A673 (cell line): ENCODE results near the gene POU2AF2. TPM values are rescaled to one million over a fixed set of nuclear protein-coding genes. Genes with fewer than 3 reads are reported as not detected.

Experiments used
- BruUV-seq: library from RNA; stranded (reverse); fragments of 400-500 nt; replicated peaks from 2 replicates; lab custom pipeline; 2021; lab: Mats Ljungman, UMichigan
- CTCF ChIA-PET: fragments of 300-600 bp; sonication (Branson Sonifier 250); formaldehyde crosslinking; loops from one replicate; lab custom pipeline; 2022; ENCODE audit warnings: antibody characterized with exemption; lab: Charles Lee
- POLR2A ChIA-PET: fragments of 300-600 bp; sonication (Branson Sonifier 250); formaldehyde crosslinking; loops from one replicate; lab custom pipeline; 2022; ENCODE audit warnings: antibody characterized with exemption; ENCODE audit not compliant: low non-redundant PET; lab: Charles Lee
- DNase-seq: peaks from one replicate; pipeline ENCODE4 v3.0.0-alpha.2; 2015; ENCODE audit warnings: low spot score
- H3K27ac ChIP-seq: fragments of 200-600 bp; sonication (generic); 2 replicates; pipeline ENCODE4 v1.5.1; 2016; ENCODE audit warnings: mixed run types, low read depth, mild to moderate bottlenecking, mixed read lengths, antibody characterized with exemption, low read length; ENCODE audit not compliant: poor library complexity, severe bottlenecking
- H3K27me3 ChIP-seq: fragments of 200-600 bp; sonication (generic); replicated peaks from 2 replicates; pipeline ENCODE4 v1.6.1; 2017; ENCODE audit warnings: mixed run types, low read depth, mild to moderate bottlenecking, mixed read lengths, antibody characterized with exemption, low read length; ENCODE audit not compliant: insufficient read depth, poor library complexity
- H3K36me3 ChIP-seq: fragments of 200-600 bp; sonication (generic); 2 replicates; pipeline ENCODE4 v1.6.1; 2016; ENCODE audit warnings: mixed run types, mild to moderate bottlenecking, mixed read lengths, antibody characterized with exemption, low read length; ENCODE audit not compliant: insufficient read depth, poor library complexity, severe bottlenecking
- H3K4me1 ChIP-seq: fragments of 200-600 bp; sonication (generic); 2 replicates; pipeline ENCODE4 v1.6.1; 2017; ENCODE audit warnings: mixed run types, mild to moderate bottlenecking, mixed read lengths, antibody characterized with exemption, low read length; ENCODE audit not compliant: insufficient read depth, poor library complexity, severe bottlenecking
- H3K4me3 ChIP-seq: fragments of 200-600 bp; sonication (generic); 2 replicates; pipeline ENCODE4 v1.5.1; 2016; ENCODE audit warnings: low read depth, mixed run types, mild to moderate bottlenecking, mixed read lengths, low read length; ENCODE audit not compliant: poor library complexity, severe bottlenecking
- H3K9me3 ChIP-seq: fragments of 200-600 bp; sonication (generic); 2 replicates; pipeline ENCODE4 v1.6.1; 2016; ENCODE audit warnings: mixed run types, low read depth, mild to moderate bottlenecking, mixed read lengths, antibody characterized with exemption, low read length; ENCODE audit not compliant: poor library complexity, severe bottlenecking
- EZH2 ChIP-seq: fragments of 200-600 bp; sonication (generic); IDR thresholded peaks from 2 replicates; pipeline ENCODE4 v1.6.1; 2017; ENCODE audit warnings: borderline replicate concordance, low read depth, mild to moderate bottlenecking, mixed read lengths, antibody characterized with exemption, low read length; ENCODE audit not compliant: poor library complexity, severe bottlenecking
- intact Hi-C: fragments of 100-400 bp; cut with micrococcal nuclease; formaldehyde crosslinking; loops from one replicate; pipeline ENCODE4 v1.10.0; 2022; ENCODE audit not compliant: unreplicated experiment
- total RNA-seq: library from RNA; stranded (reverse); gene quantifications from 2 replicates; pipeline ENCODE4 v1.2.3, GENCODE V29; 2021
- TF ChIP-seq, protein P1 (sequence below): fragments of 300-800, 200-600 bp; sonication (generic); conservative IDR thresholded peaks from 2 replicates; pipeline ENCODE4 v1.5.1; 2017; ENCODE audit warnings: low read depth, mild to moderate bottlenecking, antibody characterized with exemption, low read length, moderate library complexity, mixed read lengths

The POU2AF2 gene
- total RNA-seq, 1 experiment from 2014 or later: not detected

GRCh38 chr11:111205632-111206385 is 39.7 kb upstream of the POU2AF2 start:
- intact Hi-C loops: no loop called here
- Histone ChIP-seq H3K9me3 (no peaks in the 10 kb centered on the region), H3K4me3 (no peak overlapping the region), H3K36me3 (no peaks in the 10 kb centered on the region), H3K27ac (no peak overlapping the region), H3K4me1 (no peaks in the 10 kb centered on the region), H3K27me3 (no peaks in the 10 kb centered on the region)
- no TSS peak for BruUV-seq
- POLR2A ChIA-PET: no interaction called here
- TF ChIP-seq, protein P1, sequence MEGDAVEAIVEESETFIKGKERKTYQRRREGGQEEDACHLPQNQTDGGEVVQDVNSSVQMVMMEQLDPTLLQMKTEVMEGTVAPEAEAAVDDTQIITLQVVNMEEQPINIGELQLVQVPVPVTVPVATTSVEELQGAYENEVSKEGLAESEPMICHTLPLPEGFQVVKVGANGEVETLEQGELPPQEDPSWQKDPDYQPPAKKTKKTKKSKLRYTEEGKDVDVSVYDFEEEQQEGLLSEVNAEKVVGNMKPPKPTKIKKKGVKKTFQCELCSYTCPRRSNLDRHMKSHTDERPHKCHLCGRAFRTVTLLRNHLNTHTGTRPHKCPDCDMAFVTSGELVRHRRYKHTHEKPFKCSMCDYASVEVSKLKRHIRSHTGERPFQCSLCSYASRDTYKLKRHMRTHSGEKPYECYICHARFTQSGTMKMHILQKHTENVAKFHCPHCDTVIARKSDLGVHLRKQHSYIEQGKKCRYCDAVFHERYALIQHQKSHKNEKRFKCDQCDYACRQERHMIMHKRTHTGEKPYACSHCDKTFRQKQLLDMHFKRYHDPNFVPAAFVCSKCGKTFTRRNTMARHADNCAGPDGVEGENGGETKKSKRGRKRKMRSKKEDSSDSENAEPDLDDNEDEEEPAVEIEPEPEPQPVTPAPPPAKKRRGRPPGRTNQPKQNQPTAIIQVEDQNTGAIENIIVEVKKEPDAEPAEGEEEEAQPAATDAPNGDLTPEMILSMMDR: no peak
- DNase-seq: no peak
- CTCF ChIA-PET: no interaction called here

GRCh38 chr11:111206472-111206871 is 39.1 kb upstream of the POU2AF2 start:
- H3K4me1 ChIP-seq: no peaks in the 10 kb centered on the region
- H3K27me3 ChIP-seq: no peaks in the 10 kb centered on the region
- POLR2A ChIA-PET: no interaction called here
- H3K9me3 ChIP-seq: no peaks in the 10 kb centered on the region
- H3K36me3 ChIP-seq: no peaks in the 10 kb centered on the region
- no peak for DNase-seq
- BruUV-seq: no TSS peak
- CTCF ChIA-PET: no interaction called here
- TF ChIP-seq EZH2: no peak
- TF ChIP-seq, protein P1: no peak
- intact Hi-C loops: no loop called here
- no peak overlapping the region for H3K27ac ChIP-seq
- H3K4me3 ChIP-seq: no peak overlapping the region

- Histone ChIP-seq H3K27me3 (no peaks in the 10 kb centered on the region), H3K27ac (no peak overlapping the region), H3K36me3 (no peaks in the 10 kb centered on the region), H3K4me1 (no peaks in the 10 kb centered on the region), H3K9me3 (no peaks in the 10 kb centered on the region), H3K4me3 (no peak overlapping the region)
- no TSS peak for BruUV-seq
- ChIA-PET CTCF (no interaction called here), POLR2A (no interaction called here)
- intact Hi-C loops: no loop called here
- TF ChIP-seq, protein P1: no peak
- no peak for TF ChIP-seq EZH2
- no peak for DNase-seq
These were observed 38.3 kb upstream of the POU2AF2 start for GRCh38 chr11:111207213-111207612.
